Measurements from ENCODE around the gene CXXC5.

The CXXC5 gene

DNA sequence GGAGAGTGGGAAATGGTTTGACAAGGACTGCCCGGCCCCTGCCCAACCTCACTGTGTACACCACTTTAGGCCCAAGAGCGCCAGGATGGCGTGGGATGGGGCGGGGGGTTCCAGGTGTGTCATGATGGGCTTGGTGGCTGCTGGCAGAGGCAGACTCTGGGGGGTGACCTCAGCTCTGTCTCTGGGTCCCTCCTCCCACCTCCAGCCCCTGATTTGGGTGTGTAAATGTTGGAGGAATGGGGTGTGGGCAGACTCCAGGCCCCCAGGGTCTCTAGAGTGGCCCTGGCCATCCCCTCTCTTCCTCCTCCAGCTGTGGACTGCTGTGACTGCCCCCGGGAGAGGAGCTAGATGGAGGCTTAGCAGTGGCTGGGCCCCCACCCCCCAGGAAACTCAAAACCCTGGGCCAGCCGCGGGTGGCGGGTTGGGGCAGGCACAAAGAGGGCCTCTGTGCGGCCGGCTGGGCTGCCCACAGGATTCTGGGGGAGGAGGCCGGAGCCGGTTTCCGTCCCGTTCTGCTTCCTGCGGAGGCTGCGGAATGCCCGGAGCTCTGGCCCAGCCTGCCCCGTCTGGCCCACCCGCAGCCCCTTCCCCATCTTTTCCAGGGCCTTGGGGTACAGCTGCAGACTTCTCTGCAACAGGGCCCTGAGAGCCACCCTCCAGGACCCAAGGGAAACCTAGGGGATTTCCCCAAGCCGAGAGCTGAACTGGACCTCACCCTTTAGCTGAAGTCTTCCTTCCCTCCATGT lies 23.1 kb downstream of the CXXC5 start:
- peaks cover 0 to 29% (median 0%) of the 10 kb centered on the region in 4 experiments for H3K36me3 ChIP-seq (ENCODE audit: control insufficient read depth in 4 of 4, insufficient read depth in 4 of 4, low read length in 3 of 4)
- ChIA-PET CTCF (interaction anchor here (2.4 to 24.0 kb wide), 5 partner anchors 12 to 40 kb away, joined by 15 to 357 read pairs (median 232); partner anchors contain the start of gene CXXC5), POLR2A (interaction anchor here (0.6 to 4.9 kb wide), 11 partner anchors 12 to 520 kb away, joined by 3 to 62 read pairs (median 11); partner anchors contain the start of gene CXXC5)
- H3K4me1 ChIP-seq (ENCODE audit: control extremely low read depth in 1 of 4, control insufficient read depth in 4 of 4, insufficient read depth in 4 of 4, low read length in 3 of 4): peaks cover 21 to 92% (median 92%) of the 10 kb centered on the region in 4 experiments
- 0% methylated on average over 3 of the region's 20 CpGs for WGBS (ENCODE audit: insufficient coverage)
- DNase-seq: peak in 2 of 3 donors; percentile 49 to 55
- H3K27me3 ChIP-seq (replicated peaks in 2 of 5; ENCODE audit: control insufficient read depth in 4 of 5, insufficient read depth in 5 of 5, low read length in 4 of 5): no peaks in the 10 kb centered on the region
- no peaks in the 10 kb centered on the region for H3K9me3 ChIP-seq (ENCODE audit: control extremely low read depth in 1 of 5, control insufficient read depth in 4 of 5, insufficient read depth in 2 of 5, low read depth in 1 of 5, low read length in 4 of 5)
- H3K4me3 ChIP-seq (ENCODE audit: control insufficient read depth in 1 of 7, extremely low read depth in 1 of 7, insufficient read depth in 4 of 7, low read depth in 2 of 7, low read length in 6 of 7): peak overlapping the region in 6 of 7 experiments; percentile 30 to 78 (median 54)
- H3K27ac ChIP-seq (ENCODE audit: insufficient read depth in 1 of 2, low read depth in 1 of 2, low read length in 2 of 2, poor library complexity in 1 of 2, severe bottlenecking in 2 of 2): peak overlapping the region; percentile 48 to 86

DNA sequence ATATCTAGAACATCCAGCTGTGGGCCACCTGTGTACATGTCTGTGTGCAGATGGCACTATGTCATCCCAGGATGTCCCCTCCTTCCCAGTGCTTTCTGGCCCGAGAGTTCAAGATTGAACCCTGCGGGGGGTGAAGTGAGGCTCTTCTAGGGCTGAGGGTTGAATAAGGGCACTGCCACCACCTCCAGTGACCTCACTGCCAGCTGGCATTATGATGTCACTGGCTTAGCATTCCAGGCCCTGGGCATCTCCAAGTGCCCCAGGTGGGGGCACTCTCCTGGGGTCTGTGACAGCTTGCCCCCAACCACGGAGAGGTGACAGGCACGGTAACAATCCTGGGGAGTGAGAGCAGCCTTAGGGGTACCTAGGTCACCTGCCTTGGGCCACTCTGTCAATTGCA lies 27.1 kb downstream of the CXXC5 start:
- no peak for DNase-seq

DNA sequence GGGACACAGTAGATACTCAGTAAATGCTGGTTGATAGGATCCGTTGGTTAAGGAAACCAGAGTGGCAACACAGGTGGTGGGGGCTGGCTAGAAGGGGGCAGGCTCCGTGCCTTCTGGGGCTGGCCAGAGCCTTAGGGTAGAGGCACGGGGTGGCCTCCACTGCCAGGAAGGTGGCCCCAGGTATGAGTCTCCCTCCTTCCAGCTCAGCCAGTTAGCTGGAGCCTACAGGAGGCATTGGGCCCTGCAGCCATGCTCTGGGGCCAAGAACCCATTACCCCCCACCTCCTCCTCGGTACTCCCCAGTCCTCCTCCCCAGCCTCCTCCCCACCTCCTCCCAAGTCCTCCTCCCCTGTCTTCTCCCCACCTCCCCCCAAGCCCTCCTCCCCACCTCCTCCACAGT lies 27.7 kb downstream of the CXXC5 start:
- no peaks in the 10 kb centered on the region for H3K9me3 ChIP-seq (ENCODE audit: control extremely low read depth in 1 of 5, control insufficient read depth in 4 of 5, insufficient read depth in 2 of 5, low read depth in 1 of 5, low read length in 4 of 5)
- H3K4me1 ChIP-seq (ENCODE audit: control extremely low read depth in 1 of 4, control insufficient read depth in 4 of 4, insufficient read depth in 4 of 4, low read length in 3 of 4): peaks cover 9 to 78% (median 75%) of the 10 kb centered on the region in 4 experiments
- no peaks in the 10 kb centered on the region for H3K27me3 ChIP-seq (replicated peaks in 2 of 5; ENCODE audit: control insufficient read depth in 4 of 5, insufficient read depth in 5 of 5, low read length in 4 of 5)
- DNase-seq: peak in 1 of 3 donors; percentile 29
- H3K4me3 ChIP-seq (ENCODE audit: control insufficient read depth in 1 of 7, extremely low read depth in 1 of 7, insufficient read depth in 4 of 7, low read depth in 2 of 7, low read length in 6 of 7): no peak overlapping the region
- 74% methylated on average over 3 of the region's 4 CpGs for WGBS (ENCODE audit: insufficient coverage)
- peaks cover 0 to 52% (median 12%) of the 10 kb centered on the region in 4 experiments for H3K36me3 ChIP-seq (ENCODE audit: control insufficient read depth in 4 of 4, insufficient read depth in 4 of 4, low read length in 3 of 4)
- no peak overlapping the region for H3K27ac ChIP-seq (ENCODE audit: insufficient read depth in 1 of 2, low read depth in 1 of 2, low read length in 2 of 2, poor library complexity in 1 of 2, severe bottlenecking in 2 of 2)
- ChIA-PET CTCF (interaction anchor here (1.7 to 24.0 kb wide), 6 partner anchors 9 to 40 kb away, joined by 6 to 357 read pairs (median 122); partner anchors contain the start of gene CXXC5), POLR2A (no interaction called here)

More for the DNA sequence above, 27.1 kb downstream of the CXXC5 start:
- Histone ChIP-seq H3K27ac (ENCODE audit: insufficient read depth in 1 of 2, low read depth in 1 of 2, low read length in 2 of 2, poor library complexity in 1 of 2, severe bottlenecking in 2 of 2) (peak overlapping the region in 1 of 2 experiments; percentile 58), H3K9me3 (ENCODE audit: control extremely low read depth in 1 of 5, control insufficient read depth in 4 of 5, insufficient read depth in 2 of 5, low read depth in 1 of 5, low read length in 4 of 5) (no peaks in the 10 kb centered on the region), H3K4me3 (ENCODE audit: control insufficient read depth in 1 of 7, extremely low read depth in 1 of 7, insufficient read depth in 4 of 7, low read depth in 2 of 7, low read length in 6 of 7) (peak overlapping the region in 1 of 7 experiments; percentile 16), H3K36me3 (ENCODE audit: control insufficient read depth in 4 of 4, insufficient read depth in 4 of 4, low read length in 3 of 4) (peaks cover 0 to 46% (median 7%) of the 10 kb centered on the region in 4 experiments), H3K4me1 (ENCODE audit: control extremely low read depth in 1 of 4, control insufficient read depth in 4 of 4, insufficient read depth in 4 of 4, low read length in 3 of 4) (peaks cover 9 to 84% (median 81%) of the 10 kb centered on the region in 4 experiments), H3K27me3 (replicated peaks in 2 of 5; ENCODE audit: control insufficient read depth in 4 of 5, insufficient read depth in 5 of 5, low read length in 4 of 5) (no peaks in the 10 kb centered on the region)
- ChIA-PET POLR2A (no interaction called here), CTCF (interaction anchor here (1.6 to 24.0 kb wide), 5 partner anchors 13 to 39 kb away, joined by 3 to 357 read pairs (median 232); partner anchors contain the start of gene CXXC5)
- 90% methylated on average over 4 of the region's 4 CpGs for WGBS (ENCODE audit: insufficient coverage)

DNA sequence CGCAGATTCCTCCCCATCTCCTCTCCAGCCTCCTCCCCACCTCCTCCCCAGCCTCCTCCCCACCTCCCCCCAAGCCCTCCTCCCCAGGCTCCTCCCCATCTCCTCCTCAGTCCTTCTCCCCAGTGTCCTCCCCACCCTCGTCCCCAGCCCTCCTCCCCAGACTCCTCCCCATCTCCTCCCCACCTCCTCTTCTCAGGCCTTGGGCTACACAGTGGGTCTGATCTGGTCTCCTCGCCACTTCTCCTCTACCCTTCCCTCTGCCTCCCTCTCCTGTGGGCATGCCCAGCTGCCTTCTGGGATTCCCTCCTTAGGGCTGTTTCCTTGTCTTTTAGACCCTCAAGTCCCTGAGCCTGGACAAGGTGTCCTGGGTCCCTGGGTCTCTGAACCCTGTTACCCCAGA lies 28.3 kb downstream of the CXXC5 start:
- Histone ChIP-seq H3K4me1 (ENCODE audit: control extremely low read depth in 1 of 4, control insufficient read depth in 4 of 4, insufficient read depth in 4 of 4, low read length in 3 of 4) (peaks cover 9 to 72% (median 69%) of the 10 kb centered on the region in 4 experiments), H3K27ac (ENCODE audit: insufficient read depth in 1 of 2, low read depth in 1 of 2, low read length in 2 of 2, poor library complexity in 1 of 2, severe bottlenecking in 2 of 2) (no peak overlapping the region), H3K4me3 (ENCODE audit: control insufficient read depth in 1 of 7, extremely low read depth in 1 of 7, insufficient read depth in 4 of 7, low read depth in 2 of 7, low read length in 6 of 7) (no peak overlapping the region), H3K27me3 (replicated peaks in 2 of 5; ENCODE audit: control insufficient read depth in 4 of 5, insufficient read depth in 5 of 5, low read length in 4 of 5) (no peaks in the 10 kb centered on the region), H3K36me3 (ENCODE audit: control insufficient read depth in 4 of 4, insufficient read depth in 4 of 4, low read length in 3 of 4) (peaks cover 0 to 58% (median 18%) of the 10 kb centered on the region in 4 experiments), H3K9me3 (ENCODE audit: control extremely low read depth in 1 of 5, control insufficient read depth in 4 of 5, insufficient read depth in 2 of 5, low read depth in 1 of 5, low read length in 4 of 5) (no peaks in the 10 kb centered on the region)
- POLR2A ChIA-PET: interaction anchor here (0.6 kb wide), 1 partner anchor 25 kb away, joined by 3 read pairs; no protein-coding TSS in a partner anchor
- 72% methylated on average over 2 of the region's 3 CpGs for WGBS (ENCODE audit: insufficient coverage)
- CTCF ChIA-PET: interaction anchor here (0.8 to 24.0 kb wide), 7 partner anchors 9 to 78 kb away, joined by 3 to 357 read pairs (median 6); no protein-coding TSS in a partner anchor
- DNase-seq: peak in 1 of 3 donors; percentile 23

DNA sequence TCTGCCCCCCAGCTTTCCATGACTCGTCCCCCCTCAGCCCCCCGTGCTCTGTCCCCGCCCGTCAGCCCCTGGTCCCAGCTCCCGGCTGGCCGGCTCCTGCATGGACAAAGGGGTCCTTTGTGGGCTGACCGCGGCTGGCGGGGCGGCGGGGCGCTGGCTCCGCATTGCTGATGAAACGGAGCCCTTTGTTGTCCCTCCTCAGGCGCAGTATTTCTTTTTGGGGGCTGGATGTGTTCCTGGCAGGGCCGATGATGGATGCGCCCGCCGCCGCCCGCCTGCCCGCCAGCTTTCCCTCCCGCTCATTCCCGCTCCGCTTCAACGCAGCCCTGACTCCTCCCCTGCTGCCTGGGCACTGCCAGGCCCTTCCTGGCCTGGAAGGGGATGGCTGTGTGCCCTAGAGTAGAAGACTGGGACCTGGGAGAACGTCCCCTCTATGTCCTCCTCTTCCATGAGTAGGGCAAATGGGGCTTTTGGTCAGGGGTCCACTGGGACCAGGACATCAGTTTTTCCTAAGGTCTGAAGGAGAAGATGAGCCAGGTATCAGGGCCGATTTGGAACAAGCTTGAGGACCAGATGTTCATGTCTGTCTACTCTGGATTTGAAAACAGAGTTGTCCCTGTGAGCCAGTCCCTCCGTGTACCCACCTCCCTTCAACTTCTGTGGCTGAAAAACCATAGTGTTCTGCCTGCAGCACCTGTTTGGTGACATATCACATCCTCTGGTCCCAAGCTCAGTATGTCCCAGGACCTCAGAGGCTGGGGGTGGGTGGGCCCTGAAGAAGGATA lies 29.0 kb downstream of the CXXC5 start:
- Histone ChIP-seq H3K4me3 (ENCODE audit: control insufficient read depth in 1 of 7, extremely low read depth in 1 of 7, insufficient read depth in 4 of 7, low read depth in 2 of 7, low read length in 6 of 7) (no peak overlapping the region), H3K27me3 (replicated peaks in 2 of 5; ENCODE audit: control insufficient read depth in 4 of 5, insufficient read depth in 5 of 5, low read length in 4 of 5) (no peaks in the 10 kb centered on the region), H3K4me1 (ENCODE audit: control extremely low read depth in 1 of 4, control insufficient read depth in 4 of 4, insufficient read depth in 4 of 4, low read length in 3 of 4) (peaks cover 4 to 65% (median 62%) of the 10 kb centered on the region in 4 experiments), H3K27ac (ENCODE audit: insufficient read depth in 1 of 2, low read depth in 1 of 2, low read length in 2 of 2, poor library complexity in 1 of 2, severe bottlenecking in 2 of 2) (peak overlapping the region in 1 of 2 experiments; percentile 49), H3K36me3 (ENCODE audit: control insufficient read depth in 4 of 4, insufficient read depth in 4 of 4, low read length in 3 of 4) (peaks cover 0 to 65% (median 25%) of the 10 kb centered on the region in 4 experiments), H3K9me3 (ENCODE audit: control extremely low read depth in 1 of 5, control insufficient read depth in 4 of 5, insufficient read depth in 2 of 5, low read depth in 1 of 5, low read length in 4 of 5) (no peaks in the 10 kb centered on the region)
- ChIA-PET POLR2A (interaction anchor here (0.6 kb wide), 1 partner anchor 25 kb away, joined by 3 read pairs; no protein-coding TSS in a partner anchor), CTCF (interaction anchor here (0.8 to 24.0 kb wide), 17 partner anchors 10 to 102 kb away, joined by 3 to 357 read pairs (median 4); partner anchors contain the start of gene CXXC5)
- DNase-seq: no peak
- 70% methylated on average over 7 of the region's 29 CpGs for WGBS (ENCODE audit: insufficient coverage)

DNA sequence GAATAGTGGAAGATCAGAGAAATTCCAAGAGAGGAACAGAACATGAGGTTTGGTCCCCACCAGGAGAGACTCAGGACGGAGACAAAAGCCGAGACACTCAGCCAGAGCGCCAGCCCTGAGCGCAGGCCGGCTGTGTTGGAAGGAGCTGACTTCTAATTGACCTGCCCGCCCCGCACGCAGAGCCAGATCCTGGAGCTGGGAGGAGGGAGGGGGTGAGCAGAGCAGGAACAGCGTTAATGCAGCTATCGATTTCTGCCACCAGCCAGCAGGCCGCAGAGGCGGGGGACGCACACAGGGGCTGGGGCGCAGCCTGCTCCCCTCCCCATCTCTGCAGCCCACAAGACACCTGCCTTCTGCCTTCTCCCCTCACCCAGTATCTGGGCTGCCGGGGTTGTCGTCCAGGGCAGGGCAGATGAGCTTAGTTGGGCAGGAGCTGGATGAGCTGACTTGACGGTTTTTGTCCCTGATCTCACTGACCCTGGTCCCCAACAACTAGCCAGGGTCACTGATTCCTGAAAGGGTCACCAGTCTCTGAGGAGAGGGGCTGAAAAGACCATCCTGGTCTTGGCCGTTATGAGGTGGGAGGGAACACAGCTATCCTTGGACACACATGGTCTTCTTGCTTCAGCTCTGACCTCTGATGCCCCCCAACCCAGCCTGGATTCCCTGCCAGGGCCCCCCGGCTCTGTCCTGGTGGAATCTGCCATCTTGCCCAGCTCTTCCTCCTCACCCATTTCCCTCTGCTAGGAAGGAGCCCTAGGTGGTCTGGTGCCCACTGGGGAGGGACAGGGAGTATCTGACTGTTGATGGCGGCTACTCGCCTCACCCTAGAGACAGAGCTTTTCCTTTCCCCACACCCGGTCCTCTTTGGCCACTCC lies 29.8 kb downstream of the CXXC5 start:
- H3K4me3 ChIP-seq (ENCODE audit: control insufficient read depth in 1 of 7, extremely low read depth in 1 of 7, insufficient read depth in 4 of 7, low read depth in 2 of 7, low read length in 6 of 7): no peak overlapping the region
- H3K9me3 ChIP-seq (ENCODE audit: control extremely low read depth in 1 of 5, control insufficient read depth in 4 of 5, insufficient read depth in 2 of 5, low read depth in 1 of 5, low read length in 4 of 5): no peaks in the 10 kb centered on the region
- no peak for DNase-seq
- CTCF ChIA-PET: interaction anchor here (0.5 to 24.0 kb wide), 18 partner anchors 8 to 1902 kb away, joined by 3 to 357 read pairs (median 4); partner anchors contain the start of gene CXXC5
- POLR2A ChIA-PET: no interaction called here
- H3K27ac ChIP-seq (ENCODE audit: insufficient read depth in 1 of 2, low read depth in 1 of 2, low read length in 2 of 2, poor library complexity in 1 of 2, severe bottlenecking in 2 of 2): peak overlapping the region in 1 of 2 experiments; percentile 49
- 94% methylated on average over 11 of the region's 22 CpGs for WGBS (ENCODE audit: insufficient coverage)
- peaks cover 2 to 62% (median 61%) of the 10 kb centered on the region in 4 experiments for H3K4me1 ChIP-seq (ENCODE audit: control extremely low read depth in 1 of 4, control insufficient read depth in 4 of 4, insufficient read depth in 4 of 4, low read length in 3 of 4)
- H3K27me3 ChIP-seq (replicated peaks in 2 of 5; ENCODE audit: control insufficient read depth in 4 of 5, insufficient read depth in 5 of 5, low read length in 4 of 5): no peaks in the 10 kb centered on the region
- peaks cover 3 to 68% (median 32%) of the 10 kb centered on the region in 4 experiments for H3K36me3 ChIP-seq (ENCODE audit: control insufficient read depth in 4 of 4, insufficient read depth in 4 of 4, low read length in 3 of 4)
